Aorta (tissue), 5 donors: ENCODE results near the gene DNAJB14. TPM values are rescaled to one million over a fixed set of nuclear protein-coding genes. Genes with fewer than 3 reads are reported as not detected.

Source experiments
- ATAC-seq: fragments of 200-7000 bp; cut with Tn5 transposase; one replicate; pipeline ENCODE4 v1.9.1; 2022; ENCODE audit warnings: moderate library complexity; ENCODE audit not compliant: low FRiP score
- DNase-seq, 2 donors: peaks; one replicate each; pipeline ENCODE4 v3.0.0-alpha.2; 2020
- H3K27ac ChIP-seq, 2 donors: one replicate each; pipeline ENCODE4 v1.5.1; 2013; ENCODE audit warnings: low read length in 2 of 2, mild to moderate bottlenecking in 2 of 2, moderate library complexity in 2 of 2, control low read depth in 1 of 2, inconsistent platforms in 1 of 2, low read depth in 1 of 2
- H3K27me3 ChIP-seq, 2 donors: one replicate each; pipeline ENCODE4 v1.6.1; 2013; ENCODE audit warnings: control low read depth in 1 of 2, low read length in 1 of 2, mild to moderate bottlenecking in 1 of 2, moderate library complexity in 1 of 2; ENCODE audit not compliant: insufficient read depth in 2 of 2, control insufficient read depth in 1 of 2
- H3K36me3 ChIP-seq, 2 donors: one replicate each; pipeline ENCODE4 v1.6.1; 2013; ENCODE audit warnings: control low read depth in 1 of 2, low read length in 1 of 2, mild to moderate bottlenecking in 1 of 2; ENCODE audit not compliant: insufficient read depth in 2 of 2, control insufficient read depth in 1 of 2
- H3K4me1 ChIP-seq, 2 donors: one replicate each; pipeline ENCODE4 v1.6.1; 2013; ENCODE audit warnings: low read length in 2 of 2, control low read depth in 1 of 2, mild to moderate bottlenecking in 1 of 2, moderate library complexity in 1 of 2; ENCODE audit not compliant: insufficient read depth in 2 of 2, control insufficient read depth in 1 of 2
- H3K4me3 ChIP-seq, 2 donors: one replicate each; pipeline ENCODE4 v1.5.1; 2013; ENCODE audit warnings: low read length in 2 of 2, control low read depth in 1 of 2, mild to moderate bottlenecking in 1 of 2
- H3K9me3 ChIP-seq: one replicate; pipeline ENCODE4 v1.6.1; 2013; ENCODE audit warnings: mild to moderate bottlenecking, low read length; ENCODE audit not compliant: control insufficient read depth
- WGBS, 2 donors: extraction: QIAGEN DNeasy Blood & Tissue Kit; methylation state at CpG; one replicate each; pipeline ENCODE4 v1.1.7; 2013; 5-methylcytosine and 5-hydroxymethylcytosine counted together
- intact Hi-C, 2 donors: fragments of 100-400 bp; cut with DNase I; formaldehyde crosslinking; loops; one replicate each; pipeline versions ENCODE4 v1.14.2 to v1.15.0; 2022
- polyA plus RNA-seq, 2 donors: library from polyadenylated mRNA; stranded (reverse); fragments of 200-250 nt; gene quantifications; one replicate each; pipeline ENCODE4 v1.2.3, GENCODE V29; 2013
- total RNA-seq, 2 donors: library from RNA; stranded (reverse); fragmentation: NEBNext Ultra II Directional; extraction: Animal tissue kit (Norgen Biotek cat#: 25700); gene quantifications; one replicate each; pipeline ENCODE4 v1.2.1, GENCODE V29; 2021
- donor health status: healthy with polysubstance abuse.
- donor health status: Bipolar disorder and iron deficiency.
- donor health status: DM: no; HTN: no; CAD: no.
- donor health status: DM: no; HTN: no; CAD: no.
- donor health status: DM: yes; HTN: yes; CAD: no.

DNAJB14 gene
- total and polyA plus RNA-seq, 4 donors, result 12.4 to 58.6 (median 36.0) TPM

GRCh38 chr4:99872570-99872969, 73.8 kb downstream of the DNAJB14 start:
- Histone ChIP-seq H3K9me3 (no peaks in the 10 kb centered on the region), H3K4me1 (no peaks in the 10 kb centered on the region), H3K27me3 (no peaks in the 10 kb centered on the region), H3K36me3 (no peaks in the 10 kb centered on the region), H3K4me3 (no peak overlapping the region), H3K27ac (no peak overlapping the region)
- no peak for ATAC-seq
- intact Hi-C loops, result no loop called here
- no peak for DNase-seq

- DNase-seq (no peak), ATAC-seq (no peak)
- intact Hi-C loops, result no loop called here
- Histone ChIP-seq H3K4me3 (no peak overlapping the region), H3K36me3 (no peaks in the 10 kb centered on the region), H3K27me3 (no peaks in the 10 kb centered on the region), H3K4me1 (no peaks in the 10 kb centered on the region), H3K9me3 (no peaks in the 10 kb centered on the region), H3K27ac (no peak overlapping the region)
- 9 to 16% methylated on average over 8 of the region's 8 CpGs for WGBS, 2 donors
These were observed 78.3 kb downstream of the DNAJB14 start for GRCh38 chr4:99868126-99868596.

- Histone ChIP-seq H3K4me3 (no peak overlapping the region), H3K36me3 (no peaks in the 10 kb centered on the region), H3K27me3 (no peaks in the 10 kb centered on the region), H3K9me3 (no peaks in the 10 kb centered on the region), H3K27ac (no peak overlapping the region), H3K4me1 (no peaks in the 10 kb centered on the region)
- ATAC-seq (no peak), DNase-seq (no peak)
- intact Hi-C loops, result no loop called here
- 36 to 54% methylated on average over 3 of the region's 3 CpGs for WGBS, 2 donors
These were observed 82.6 kb downstream of the DNAJB14 start for GRCh38 chr4:99863804-99864203.

GRCh38 chr4:99861120-99861905, 85.1 kb downstream of the DNAJB14 start:
- no peaks in the 10 kb centered on the region for H3K27me3 ChIP-seq
- no peak overlapping the region for H3K4me3 ChIP-seq
- intact Hi-C loops, result no loop called here
- WGBS, 2 donors, result 61 to 62% methylated on average over 5 of the region's 5 CpGs
- DNase-seq, result no peak
- ATAC-seq, result no peak
- H3K36me3 ChIP-seq, result no peaks in the 10 kb centered on the region
- H3K9me3 ChIP-seq, result no peaks in the 10 kb centered on the region
- no peaks in the 10 kb centered on the region for H3K4me1 ChIP-seq
- H3K27ac ChIP-seq, result no peak overlapping the region

- no peaks in the 10 kb centered on the region for H3K27me3 ChIP-seq
- ATAC-seq (no peak), DNase-seq (no peak)
- H3K27ac ChIP-seq, result no peak overlapping the region
- no peaks in the 10 kb centered on the region for H3K36me3 ChIP-seq
- WGBS, 2 donors, result 85 to 86% methylated on average over 2 of the region's 2 CpGs
- intact Hi-C loops, result no loop called here
- no peak overlapping the region for H3K4me3 ChIP-seq
- no peaks in the 10 kb centered on the region for H3K9me3 ChIP-seq
- no peaks in the 10 kb centered on the region for H3K4me1 ChIP-seq
These were observed 85.9 kb downstream of the DNAJB14 start for GRCh38 chr4:99860521-99860920.

- Histone ChIP-seq H3K9me3 (no peaks in the 10 kb centered on the region), H3K36me3 (no peaks in the 10 kb centered on the region), H3K4me3 (no peak overlapping the region), H3K27ac (no peak overlapping the region), H3K4me1 (no peaks in the 10 kb centered on the region), H3K27me3 (no peaks in the 10 kb centered on the region)
- ATAC-seq (no peak), DNase-seq (no peak)
- intact Hi-C loops, result no loop called here
- WGBS, 2 donors, result 94 to 97% methylated on average over 2 of the region's 2 CpGs
These were observed 86.8 kb downstream of the DNAJB14 start for GRCh38 chr4:99859618-99860017.

- H3K27me3 ChIP-seq, result no peaks in the 10 kb centered on the region
These were observed 89.1 kb downstream of the DNAJB14 start for GRCh38 chr4:99857307-99857706.

GRCh38 chr4:99856166-99856565, 90.3 kb downstream of the DNAJB14 start:
- intact Hi-C loops, result no loop called here
- 75 to 76% methylated on average over 1 of the region's 1 CpG for whole genome bisulfite sequencing, 2 donors
- Histone ChIP-seq H3K4me1 (no peaks in the 10 kb centered on the region), H3K36me3 (no peaks in the 10 kb centered on the region), H3K27me3 (no peaks in the 10 kb centered on the region), H3K4me3 (no peak overlapping the region), H3K27ac (no peak overlapping the region), H3K9me3 (no peaks in the 10 kb centered on the region)
- DNase-seq (no peak), ATAC-seq (peak; percentile 19)

More at GRCh38 chr4:99857307-99857706, 89.1 kb downstream of the DNAJB14 start:
- no peak overlapping the region for H3K27ac ChIP-seq
- ATAC-seq (no peak), DNase-seq (no peak)
- WGBS, 2 donors, result 47 to 59% methylated on average over 3 of the region's 3 CpGs
- H3K36me3 ChIP-seq, result no peaks in the 10 kb centered on the region
- intact Hi-C loops, result no loop called here
- no peaks in the 10 kb centered on the region for H3K9me3 ChIP-seq
- H3K4me1 ChIP-seq, result no peaks in the 10 kb centered on the region
- H3K4me3 ChIP-seq, result no peak overlapping the region

GRCh38 chr4:99855678-99856077, 90.7 kb downstream of the DNAJB14 start:
- H3K36me3 ChIP-seq, result no peaks in the 10 kb centered on the region
- no peak overlapping the region for H3K4me3 ChIP-seq
- DNase-seq, result no peak
- H3K9me3 ChIP-seq, result no peaks in the 10 kb centered on the region
- ATAC-seq, result peak; percentile 29
- H3K4me1 ChIP-seq, result no peaks in the 10 kb centered on the region
- no peak overlapping the region for H3K27ac ChIP-seq
- intact Hi-C loops, result loop anchor here in 1 of 2 donors (1.0 kb wide), 1 partner anchor 20 kb away; no protein-coding TSS in a partner anchor
- H3K27me3 ChIP-seq, result no peaks in the 10 kb centered on the region
- 89 to 93% methylated on average over 1 of the region's 1 CpG for WGBS, 2 donors
